ENCODE data around the gene RABGAP1L.
"Not testable (repeated sequence)": the region's sequence is repeated elsewhere in the genome, so short reads cannot be mapped to it uniquely, and the experiment has no call there.

The RABGAP1L gene

DNA sequence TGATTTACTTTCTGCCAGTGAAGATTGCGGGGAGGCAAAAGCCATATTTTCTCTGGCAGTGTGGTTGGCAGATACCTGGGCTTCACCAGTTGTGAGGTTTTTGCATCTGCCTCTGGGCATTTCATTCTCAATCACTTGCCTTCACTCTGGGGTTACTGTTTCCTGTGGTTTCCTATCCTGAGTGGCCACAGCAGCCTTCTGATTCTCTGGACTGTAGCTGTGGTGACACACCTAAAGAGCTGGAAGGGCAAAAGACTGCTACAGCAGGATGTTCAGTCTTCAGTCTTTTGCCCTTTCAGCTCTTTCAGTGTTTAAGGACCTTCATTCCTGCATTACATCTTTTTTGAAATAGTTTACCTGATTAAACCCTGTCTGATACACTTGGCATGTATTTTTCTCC, 237.9 kb downstream of the RABGAP1L start:
- Mint-ChIP-seq H3K27ac (peak overlapping the region; percentile 37), H3K4me1 (peaks cover 1 to 5% of the 10 kb centered on the region in 2 donors), H3K9me3 (peaks cover 4 to 10% of the 10 kb centered on the region in 2 donors), H3K4me3 (no peak overlapping the region), H3K36me3 (peaks cover 48 to 55% of the 10 kb centered on the region in 2 donors), H3K27me3 (no peaks in the 10 kb centered on the region)
- DNase-seq (no peak), ATAC-seq (replicated peaks) (no peak)

- peaks cover 44 to 53% of the 10 kb centered on the region in 2 donors for H3K36me3 Mint-ChIP-seq
- DNase-seq = no peak
These were observed 238.9 kb downstream of the RABGAP1L start for GRCh38 chr1:174398246-174398645.

DNA sequence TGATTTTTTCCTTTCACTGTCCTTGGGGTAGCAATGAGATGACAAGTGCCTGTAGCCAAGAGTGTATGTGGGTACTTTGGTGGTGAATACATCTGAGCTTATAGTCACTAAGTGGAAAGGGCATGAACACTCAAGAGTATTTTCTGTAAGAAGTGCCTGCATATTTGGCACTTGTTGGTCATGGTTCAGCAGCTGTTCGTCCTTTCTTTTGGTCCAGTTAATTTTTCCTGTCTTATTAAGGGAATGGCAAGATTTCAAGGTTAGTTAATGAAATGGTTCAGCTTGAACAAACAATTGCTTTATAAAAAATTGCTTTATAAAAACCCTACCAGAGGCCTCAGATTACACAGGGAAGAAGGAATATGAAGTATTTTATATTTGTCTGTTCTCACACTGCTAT, 239.9 kb downstream of the RABGAP1L start:
- H3K36me3 Mint-ChIP-seq = peaks cover 37 to 46% of the 10 kb centered on the region in 2 donors

More at GRCh38 chr1:174398246-174398645, 238.9 kb downstream of the RABGAP1L start:
- Mint-ChIP-seq H3K27ac (no peak overlapping the region), H3K4me1 (peaks cover 1 to 5% of the 10 kb centered on the region in 2 donors), H3K9me3 (peaks cover 4 to 7% of the 10 kb centered on the region in 2 donors), H3K4me3 (no peak overlapping the region), H3K27me3 (no peaks in the 10 kb centered on the region)
- peak in 1 of 2 donors; percentile 43 for ATAC-seq (replicated peaks)

GRCh38 chr1:174401075-174401474, 241.8 kb downstream of the RABGAP1L start:
- Mint-ChIP-seq H3K27me3 (no peaks in the 10 kb centered on the region), H3K4me3 (no peak overlapping the region), H3K27ac (no peak overlapping the region), H3K36me3 (peaks cover 37 to 46% of the 10 kb centered on the region in 2 donors), H3K9me3 (peaks cover 4 to 7% of the 10 kb centered on the region in 2 donors), H3K4me1 (peaks cover 1 to 5% of the 10 kb centered on the region in 2 donors)
- no peak for DNase-seq
- no peak for ATAC-seq (replicated peaks)

More for the DNA sequence above, 239.9 kb downstream of the RABGAP1L start:
- Mint-ChIP-seq H3K9me3 (peaks cover 4 to 7% of the 10 kb centered on the region in 2 donors), H3K27ac (peak overlapping the region; percentile 9), H3K27me3 (no peaks in the 10 kb centered on the region), H3K4me3 (no peak overlapping the region), H3K4me1 (peaks cover 1 to 5% of the 10 kb centered on the region in 2 donors)
- DNase-seq (no peak), ATAC-seq (replicated peaks) (no peak)

DNA sequence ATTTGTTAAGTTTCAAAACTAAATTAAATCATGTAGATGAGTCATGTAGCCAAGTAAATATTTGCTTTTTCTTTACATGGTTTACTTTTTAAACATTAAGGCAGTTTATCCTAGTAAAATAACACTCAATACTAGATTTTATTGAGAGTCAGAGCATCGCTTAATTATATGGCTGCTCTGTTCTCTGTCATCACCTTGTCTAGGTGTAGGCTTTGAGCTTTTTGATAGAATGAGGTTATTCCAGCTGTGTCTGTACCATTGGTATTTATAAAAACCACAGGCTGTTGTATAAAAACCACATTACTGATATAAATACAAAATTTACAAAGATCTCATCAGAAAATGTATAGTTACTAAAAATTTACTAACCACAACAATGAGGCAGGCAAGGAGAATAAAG, 245.9 kb downstream of the RABGAP1L start:
- Mint-ChIP-seq H3K9me3 (peaks cover 4 to 6% of the 10 kb centered on the region in 2 donors), H3K4me1 (peaks cover 10 to 11% of the 10 kb centered on the region in 2 donors), H3K4me3 (no peak overlapping the region), H3K27me3 (no peaks in the 10 kb centered on the region), H3K27ac (no peak overlapping the region), H3K36me3 (peaks cover 24 to 37% of the 10 kb centered on the region in 2 donors)
- no peak for ATAC-seq (replicated peaks)
- no peak for DNase-seq

GRCh38 chr1:174406421-174406820, 247.1 kb downstream of the RABGAP1L start:
- peaks cover 6 to 7% of the 10 kb centered on the region in 2 donors for H3K9me3 Mint-ChIP-seq
- H3K27ac Mint-ChIP-seq = no peak overlapping the region
- ATAC-seq (replicated peaks) (no peak), DNase-seq (no peak)
- H3K27me3 Mint-ChIP-seq = no peaks in the 10 kb centered on the region
- H3K4me3 Mint-ChIP-seq = no peak overlapping the region
- H3K36me3 Mint-ChIP-seq = peaks cover 28 to 35% of the 10 kb centered on the region in 2 donors
- peaks cover 11 to 20% of the 10 kb centered on the region in 2 donors for H3K4me1 Mint-ChIP-seq

DNA sequence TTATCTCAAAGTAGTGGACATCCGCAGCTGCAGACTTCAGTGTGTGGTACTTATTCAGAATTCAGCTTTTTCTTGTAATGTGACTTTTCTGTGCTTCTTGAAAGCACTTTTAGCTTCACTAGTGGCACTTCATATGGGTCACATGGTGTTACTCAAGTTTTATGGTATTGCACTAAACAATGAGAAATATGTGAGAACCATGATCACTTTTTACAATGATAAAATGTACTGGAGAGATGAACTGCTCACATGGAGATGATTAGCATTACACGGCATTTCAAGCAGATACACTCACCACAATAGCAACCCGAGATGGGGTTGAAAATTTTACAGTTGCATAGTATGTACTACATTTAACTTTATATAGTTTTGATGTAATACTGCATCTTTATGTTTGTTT, 248.3 kb downstream of the RABGAP1L start:
- Mint-ChIP-seq H3K9me3 (peaks cover 12 to 15% of the 10 kb centered on the region in 2 donors), H3K4me1 (peaks cover 16 to 31% of the 10 kb centered on the region in 2 donors), H3K4me3 (no peak overlapping the region), H3K36me3 (peaks cover 35 to 41% of the 10 kb centered on the region in 2 donors), H3K27me3 (no peaks in the 10 kb centered on the region), H3K27ac (no peak overlapping the region)
- no peak for ATAC-seq (replicated peaks)
- no peak for DNase-seq

GRCh38 chr1:174408146-174408545, 248.8 kb downstream of the RABGAP1L start:
- H3K27ac Mint-ChIP-seq = no peak overlapping the region
- DNase-seq (no peak), ATAC-seq (replicated peaks) (no peak)
- H3K4me3 Mint-ChIP-seq = no peak overlapping the region
- H3K36me3 Mint-ChIP-seq = peaks cover 31 to 37% of the 10 kb centered on the region in 2 donors
- no peaks in the 10 kb centered on the region for H3K27me3 Mint-ChIP-seq
- peaks cover 12 to 15% of the 10 kb centered on the region in 2 donors for H3K9me3 Mint-ChIP-seq
- peaks cover 16 to 31% of the 10 kb centered on the region in 2 donors for H3K4me1 Mint-ChIP-seq

GRCh38 chr1:174409801-174410200, 250.5 kb downstream of the RABGAP1L start:
- Mint-ChIP-seq H3K4me1 (peaks cover 23 to 43% of the 10 kb centered on the region in 2 donors), H3K36me3 (peaks cover 29 to 44% of the 10 kb centered on the region in 2 donors), H3K9me3 (peaks cover 12 to 15% of the 10 kb centered on the region in 2 donors)
- DNase-seq; H3K27ac Mint-ChIP-seq; H3K27me3 Mint-ChIP-seq; H3K4me3 Mint-ChIP-seq; ATAC-seq (replicated peaks): not testable (repeated sequence)

DNA sequence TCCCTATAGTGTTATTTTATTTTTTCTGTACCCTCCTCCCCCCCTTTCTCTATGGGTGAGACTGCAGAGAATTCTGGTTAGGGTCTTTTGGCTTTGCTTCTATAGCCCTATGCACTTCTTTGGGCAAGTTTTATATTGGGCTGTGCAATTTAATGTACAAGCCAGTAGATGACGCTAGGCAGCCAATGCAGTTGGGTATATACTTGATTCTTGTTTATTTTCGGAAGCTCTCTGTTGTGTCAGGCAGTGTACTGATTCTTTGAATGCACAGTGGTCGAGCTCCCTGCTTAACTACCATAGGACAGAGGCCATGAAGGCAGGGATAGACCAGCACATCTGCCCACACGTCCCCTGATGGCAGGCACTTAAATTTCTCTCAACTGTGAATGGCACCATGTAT, 254.3 kb downstream of the RABGAP1L start:
- peaks cover 12 to 15% of the 10 kb centered on the region in 2 donors for H3K9me3 Mint-ChIP-seq
- no peak for DNase-seq
- H3K4me1 Mint-ChIP-seq = peaks cover 18 to 37% of the 10 kb centered on the region in 2 donors
- no peaks in the 10 kb centered on the region for H3K27me3 Mint-ChIP-seq
- H3K4me3 Mint-ChIP-seq = peak overlapping the region in 1 of 2 donors; percentile 29
- peaks cover 28 to 38% of the 10 kb centered on the region in 2 donors for H3K36me3 Mint-ChIP-seq
- ATAC-seq (replicated peaks) = no peak
- no peak overlapping the region for H3K27ac Mint-ChIP-seq

GRCh38 chr1:174414203-174414602, 254.9 kb downstream of the RABGAP1L start:
- no peak for DNase-seq
- Mint-ChIP-seq H3K27ac (no peak overlapping the region), H3K4me3 (peak overlapping the region in 1 of 2 donors; percentile 52), H3K9me3 (peaks cover 12 to 15% of the 10 kb centered on the region in 2 donors), H3K4me1 (peaks cover 16 to 33% of the 10 kb centered on the region in 2 donors), H3K27me3 (no peaks in the 10 kb centered on the region), H3K36me3 (peaks cover 23 to 33% of the 10 kb centered on the region in 2 donors)
- ATAC-seq (replicated peaks) = no peak

DNA sequence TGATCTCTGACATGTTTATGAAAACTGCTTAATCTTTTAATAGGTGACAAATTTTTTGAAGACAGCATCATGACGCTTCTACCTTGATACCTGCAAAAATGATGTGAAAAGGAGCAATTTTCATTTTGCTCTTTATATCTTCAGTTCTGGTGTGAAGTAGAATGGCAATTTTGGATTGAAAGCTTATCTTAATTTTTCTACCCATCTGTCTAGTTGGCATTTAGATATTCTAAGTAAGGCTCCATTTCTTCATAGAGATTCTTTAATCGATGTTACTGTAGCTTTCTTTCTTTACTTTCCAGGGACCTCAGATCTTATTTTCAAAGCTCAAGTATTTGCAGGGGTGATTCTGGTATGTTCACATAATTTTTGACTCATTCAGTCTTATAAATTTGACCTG, 256.2 kb downstream of the RABGAP1L start:
- H3K4me1 Mint-ChIP-seq = peaks cover 15 to 33% of the 10 kb centered on the region in 2 donors
- no peak for ATAC-seq (replicated peaks)
- H3K27me3 Mint-ChIP-seq = no peaks in the 10 kb centered on the region
- H3K36me3 Mint-ChIP-seq = peaks cover 18 to 28% of the 10 kb centered on the region in 2 donors
- H3K4me3 Mint-ChIP-seq = no peak overlapping the region
- DNase-seq = no peak
- H3K27ac Mint-ChIP-seq = no peak overlapping the region
- H3K9me3 Mint-ChIP-seq = peaks cover 7 to 12% of the 10 kb centered on the region in 2 donors

GRCh38 chr1:174417921-174418320, 258.6 kb downstream of the RABGAP1L start:
- peaks cover 9 to 12% of the 10 kb centered on the region in 2 donors for H3K4me1 Mint-ChIP-seq
- no peak for ATAC-seq (replicated peaks)
- H3K4me3 Mint-ChIP-seq = no peak overlapping the region
- no peaks in the 10 kb centered on the region for H3K27me3 Mint-ChIP-seq
- H3K36me3 Mint-ChIP-seq = peaks cover 9 to 18% of the 10 kb centered on the region in 2 donors
- no peak for DNase-seq
- no peak overlapping the region for H3K27ac Mint-ChIP-seq
- no peaks in the 10 kb centered on the region for H3K9me3 Mint-ChIP-seq

- Mint-ChIP-seq H3K27ac (no peak overlapping the region), H3K36me3 (peaks cover 9 to 10% of the 10 kb centered on the region in 2 donors), H3K27me3 (no peaks in the 10 kb centered on the region), H3K4me1 (peaks cover 4 to 7% of the 10 kb centered on the region in 2 donors), H3K9me3 (no peaks in the 10 kb centered on the region), H3K4me3 (no peak overlapping the region)
- ATAC-seq (replicated peaks) (no peak), DNase-seq (no peak)
These were observed 265.8 kb downstream of the RABGAP1L start for GRCh38 chr1:174425121-174425520.

GRCh38 chr1:174426153-174426552, 266.8 kb downstream of the RABGAP1L start:
- peaks cover 5 to 6% of the 10 kb centered on the region in 2 donors for H3K36me3 Mint-ChIP-seq
- no peaks in the 10 kb centered on the region for H3K27me3 Mint-ChIP-seq
- ATAC-seq (replicated peaks) (no peak), DNase-seq (no peak)
- H3K4me3 Mint-ChIP-seq = no peak overlapping the region
- no peaks in the 10 kb centered on the region for H3K9me3 Mint-ChIP-seq
- no peak overlapping the region for H3K27ac Mint-ChIP-seq
- H3K4me1 Mint-ChIP-seq = peaks cover 4 to 7% of the 10 kb centered on the region in 2 donors

All from stimulated activated naive B cell treated with anti-CD40 and anti-IgM and Interleukin-4, amounts not matched to agents 10 μg/mL and 1 μg/mL and 100 μg/mL, for 72 hours (primary cell).